K562 treated with DMSO at 1 percent for 24 hours (cell line): ENCODE measurements around the gene BAHD1. TPM values are rescaled to one million over a fixed set of nuclear protein-coding genes. Genes with fewer than 3 reads are reported as not detected.

ENCODE experiments used
- total RNA-seq: library from RNA; unstranded; fragments of 300-600 nt; gene quantifications from 2 replicates; pipeline ENCODE4 v1.2.3, GENCODE V29; 2022; ENCODE audit warnings: low read depth; ENCODE audit not compliant: insufficient read depth

Gene BAHD1
- 28.7 and 29.9 TPM in 2 replicates for total RNA-seq

DNA sequence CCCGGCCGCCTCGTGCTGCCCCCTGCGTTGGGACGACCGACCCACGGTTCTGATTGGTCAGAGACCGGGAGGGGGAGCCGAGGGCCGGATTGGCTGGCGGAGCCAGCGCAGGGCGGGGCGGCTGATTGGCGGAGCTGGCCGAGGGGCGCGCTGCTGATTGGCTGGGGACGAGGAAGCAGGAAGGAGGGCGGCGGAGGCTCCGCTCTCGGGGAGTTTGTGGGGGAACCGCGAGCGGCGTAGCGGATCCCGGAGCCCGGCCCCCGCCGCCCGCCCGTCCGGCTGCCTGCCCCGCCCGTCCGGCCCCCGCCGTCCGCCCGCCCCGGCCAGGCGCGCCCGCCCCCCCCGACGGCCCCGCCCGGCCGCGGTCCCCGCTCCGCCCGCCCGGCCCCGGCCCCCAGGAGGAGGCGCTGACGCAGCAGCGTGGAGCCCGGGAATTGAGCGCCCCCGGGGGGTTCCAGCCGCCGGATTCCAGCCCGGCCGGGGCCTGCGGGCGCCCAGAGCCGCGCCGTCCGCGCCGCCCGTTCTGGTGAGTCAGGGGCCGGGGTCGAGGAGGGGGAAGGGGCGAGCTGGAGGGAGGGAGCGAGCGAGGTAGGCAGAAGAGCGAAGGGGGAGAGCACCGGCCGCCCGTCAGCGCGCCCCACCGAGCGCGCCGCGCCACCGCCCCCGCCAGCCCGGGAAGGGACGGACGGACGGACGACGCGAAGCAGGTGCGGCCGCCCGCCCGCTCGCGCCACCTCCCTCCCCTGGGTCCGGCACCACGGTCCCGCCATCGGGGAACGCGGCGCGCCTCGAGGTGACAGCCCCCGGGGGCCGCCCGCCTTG lies at the start of gene BAHD1:
Gene BAHD1 (plus strand): TSS at position 211 of the 822 bp plus-strand sequence. CDS start 17,512 bp downstream, outside the sequence.

DNA sequence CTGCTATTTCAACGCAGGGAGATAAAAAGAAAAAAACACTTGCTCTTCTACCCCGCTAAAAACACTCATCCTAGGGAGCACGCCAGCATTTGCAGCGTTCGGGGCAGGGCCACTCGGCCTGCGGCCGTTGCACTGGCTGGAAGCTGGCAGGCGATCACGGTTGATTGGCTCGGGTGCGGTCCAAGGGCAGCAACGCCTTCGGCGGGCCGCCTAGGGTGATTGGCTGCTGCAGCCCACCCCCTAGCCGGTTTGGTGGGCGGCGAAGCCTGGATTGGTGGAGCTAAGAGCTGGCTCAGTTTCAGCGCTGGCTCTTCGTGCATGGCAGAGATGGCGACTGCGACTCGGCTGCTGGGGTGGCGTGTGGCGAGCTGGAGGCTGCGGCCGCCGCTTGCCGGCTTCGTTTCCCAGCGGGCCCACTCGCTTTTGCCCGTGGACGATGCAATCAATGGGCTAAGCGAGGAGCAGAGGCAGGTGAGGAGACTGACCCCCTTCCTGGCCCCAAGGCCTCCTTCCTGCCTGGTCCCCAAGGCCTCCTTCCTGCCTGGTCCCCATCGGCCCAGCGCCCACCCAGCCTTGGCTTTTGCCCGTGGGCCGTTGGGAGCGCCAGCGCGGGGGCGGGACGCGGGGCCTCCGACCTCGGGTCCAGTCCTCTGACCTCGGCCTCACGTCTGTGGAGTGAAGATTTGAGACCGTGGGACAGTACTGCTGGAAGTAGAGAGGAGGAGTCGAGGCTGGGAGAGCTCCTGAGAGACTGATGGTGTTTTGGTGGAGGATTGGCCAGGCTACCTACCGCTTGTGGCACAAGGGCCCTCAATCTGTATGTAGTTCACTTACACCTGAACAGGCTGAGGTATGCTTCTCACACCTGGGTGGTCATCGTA lies 35.0 kb upstream of the BAHD1 start, which contains the start of gene IVD:
Gene IVD (plus strand): TSS at position 295 of the 881 bp plus-strand sequence. CDS start 33 bp downstream, at position 328.

GRCh38 chr15:40470423-40471104 lies 29.8 kb downstream of the BAHD1 start, which contains the start of gene CHST14:
CHST14 (plus strand) TSS chr15:40470984; CDS start chr15:40471214, 230 bp downstream.

Other genes with a start within 250 kb of the BAHD1 start
- gene PAK6, start 201.9 kb upstream of the BAHD1 start, total RNA-seq: 0.25 TPM in 1 of 2 replicates, not detected in the other
- 1.3 and 1.6 TPM in 2 replicates for gene ANKRD63, start 157.9 kb upstream of the BAHD1 start, total RNA-seq
- 7.2 and 7.7 TPM in 2 replicates for gene PLCB2, start 133.0 kb upstream of the BAHD1 start, total RNA-seq
- 24.3 and 26.6 TPM in 2 replicates for gene INAFM2, start 117.3 kb upstream of the BAHD1 start, total RNA-seq
- 0.58 and 1.2 TPM in 2 replicates for gene CCDC9B, start 100.0 kb upstream of the BAHD1 start, total RNA-seq
- gene PHGR1, start 89.9 kb upstream of the BAHD1 start, total RNA-seq: not detected in 2 replicates
- 0.06 and 0.09 TPM in 2 replicates for gene DISP2, start 82.7 kb upstream of the BAHD1 start, total RNA-seq
- gene KNSTRN, start 58.2 kb upstream of the BAHD1 start, total RNA-seq: 34.5 and 40.1 TPM in 2 replicates
- gene IVD, start 35.2 kb upstream of the BAHD1 start, total RNA-seq: 3.5 TPM in 2 replicates
- gene CHST14, start 30.0 kb downstream of the BAHD1 start, total RNA-seq: 17.6 and 22.4 TPM in 2 replicates
- gene CCDC32, start 124.1 kb downstream of the BAHD1 start, total RNA-seq: 19.0 and 22.3 TPM in 2 replicates
- 16.3 and 18.3 TPM in 2 replicates for gene RPUSD2, start 128.3 kb downstream of the BAHD1 start, total RNA-seq
- 14.3 and 18.8 TPM in 2 replicates for gene KNL1, start 153.3 kb downstream of the BAHD1 start, total RNA-seq